ENCODE measurements around the gene JTB.
A peak's percentile ranks its signal among the peaks of the same experiment; 100 is the strongest.

The JTB gene

DNA sequence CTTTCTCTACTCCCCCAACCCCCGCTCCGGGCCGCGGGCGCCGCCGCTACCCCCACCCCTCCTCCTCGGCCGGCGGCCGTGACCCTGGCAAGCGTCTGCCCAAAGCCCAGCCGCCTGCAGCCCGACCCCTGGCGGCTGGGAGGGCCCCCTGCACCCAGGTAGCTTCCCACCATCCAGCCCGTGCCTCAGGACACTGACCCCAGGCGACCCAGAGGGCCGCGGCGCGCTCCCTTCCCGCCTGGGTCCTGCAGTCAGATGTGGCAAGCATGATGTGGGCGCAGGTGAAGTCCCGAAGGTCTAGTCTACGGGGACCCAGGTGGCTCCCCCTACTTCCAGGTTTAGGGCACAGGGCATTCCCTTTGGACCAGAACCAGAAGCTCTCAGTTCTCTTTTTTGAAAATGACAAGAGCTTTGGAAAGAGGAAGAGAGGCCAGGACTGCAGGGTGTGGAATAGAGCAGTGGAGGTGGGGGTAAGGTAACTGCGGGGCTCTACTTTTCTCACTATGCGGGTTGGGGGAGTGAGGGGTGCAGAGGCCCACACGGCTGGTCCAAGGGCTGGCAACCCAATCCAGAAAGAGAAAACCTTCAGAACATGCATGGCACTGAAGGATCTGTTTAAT, 30.7 kb downstream of the JTB start, which contains the start of gene DENND4B:
Gene DENND4B (minus strand): TSS at position 97 of the 620 bp plus-strand sequence. CDS start 2,344 bp downstream, outside the sequence.
- TF ChIP-seq RAD21 (IDR thresholded peaks at IDR 0.05; ENCODE audit: low read depth) (peak; percentile 51), TCF12 (IDR thresholded peaks at IDR 0.05; ENCODE audit: low read depth) (0 out of 2 replicates have a peak, but pooled peaks have one; percentile 9), YY1 (IDR thresholded peaks at IDR 0.05; ENCODE audit: low read depth) (0 out of 2 replicates have a peak, but pooled peaks have one; percentile 25), MAX (IDR thresholded peaks at IDR 0.05) (peak; percentile 30; the same call in 1 of the 2 replicates), TAF1 (IDR thresholded peaks at IDR 0.05; ENCODE audit: low read depth) (peak; percentile 66; the same call in 1 of the 2 replicates), EP300 (IDR thresholded peaks at IDR 0.05; ENCODE audit: borderline replicate concordance) (no peak)

- TF ChIP-seq TAF1 (IDR thresholded peaks at IDR 0.05; ENCODE audit: low read depth) (peak; percentile 55), MAX (IDR thresholded peaks at IDR 0.05) (peak; percentile 78), FOXM1 (IDR thresholded peaks at IDR 0.05; ENCODE audit: borderline replicate concordance, low read depth) (no peak), CEBPB (IDR thresholded peaks at IDR 0.05) (no peak), NFIC (IDR thresholded peaks at IDR 0.05) (0 out of 2 replicates have a peak, but pooled peaks have one; percentile 6), CREB1 (IDR thresholded peaks at IDR 0.05; ENCODE audit: low read depth) (no peak), EGR1 (IDR thresholded peaks at IDR 0.05) (no peak), YY1 (IDR thresholded peaks at IDR 0.05; ENCODE audit: low read depth) (peak; percentile 16), EP300 (IDR thresholded peaks at IDR 0.05; ENCODE audit: borderline replicate concordance) (no peak), RAD21 (IDR thresholded peaks at IDR 0.05; ENCODE audit: low read depth) (no peak), TCF12 (IDR thresholded peaks at IDR 0.05; ENCODE audit: low read depth) (no peak; the same call in 1 of the 2 replicates), ZBTB7A (IDR thresholded peaks at IDR 0.05; ENCODE audit: low read depth) (peak; percentile 48; the same call in 1 of the 2 replicates), TEAD4 (IDR thresholded peaks at IDR 0.05) (no peak)
- TF ChIP-seq, protein P1, sequence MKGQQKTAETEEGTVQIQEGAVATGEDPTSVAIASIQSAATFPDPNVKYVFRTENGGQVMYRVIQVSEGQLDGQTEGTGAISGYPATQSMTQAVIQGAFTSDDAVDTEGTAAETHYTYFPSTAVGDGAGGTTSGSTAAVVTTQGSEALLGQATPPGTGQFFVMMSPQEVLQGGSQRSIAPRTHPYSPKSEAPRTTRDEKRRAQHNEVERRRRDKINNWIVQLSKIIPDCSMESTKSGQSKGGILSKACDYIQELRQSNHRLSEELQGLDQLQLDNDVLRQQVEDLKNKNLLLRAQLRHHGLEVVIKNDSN (IDR thresholded peaks at IDR 0.05), result peak; percentile 87
Measured at GRCh38 chr1:153945795-153946621, 31.5 kb downstream of the JTB start.

DNA sequence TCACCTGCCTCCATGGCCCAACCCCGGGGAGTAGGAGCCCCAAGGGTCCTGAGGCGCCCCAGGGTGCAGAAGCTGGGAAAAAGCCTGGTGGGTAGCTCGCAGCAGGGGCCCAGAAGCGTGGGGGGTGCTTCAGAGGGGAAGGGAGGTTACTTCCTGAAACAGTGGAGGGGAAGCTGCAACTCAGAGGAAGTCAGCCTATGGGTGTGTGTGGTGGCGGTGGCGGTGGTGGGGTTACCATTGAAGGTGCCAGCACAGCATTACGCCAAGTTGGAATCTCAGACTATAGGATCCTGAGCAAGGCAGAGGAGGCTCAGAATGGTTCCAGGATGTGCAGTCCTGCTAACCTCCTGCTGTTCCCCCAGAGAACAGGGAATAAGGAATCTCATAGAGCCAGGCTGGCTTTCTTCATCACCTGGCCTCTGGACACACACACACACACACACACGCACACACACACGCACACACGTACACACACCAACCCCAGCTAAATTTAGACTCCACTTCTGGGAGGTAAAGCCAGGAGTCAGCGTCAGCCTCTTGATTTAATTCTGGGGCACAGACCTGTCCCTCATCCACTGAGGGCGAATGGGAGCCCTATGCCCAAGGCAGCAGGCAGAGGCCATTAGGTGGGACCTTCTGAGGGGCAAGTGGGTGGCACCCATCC, 32.2 kb downstream of the JTB start:
- TF ChIP-seq MAX (IDR thresholded peaks at IDR 0.05), result no peak
- no peak for TF ChIP-seq TAF1 (IDR thresholded peaks at IDR 0.05; ENCODE audit: low read depth)
- no peak for TF ChIP-seq TCF12 (IDR thresholded peaks at IDR 0.05; ENCODE audit: low read depth)
- TF ChIP-seq, protein P1 (IDR thresholded peaks at IDR 0.05), result no peak
- TF ChIP-seq ZBTB7A (IDR thresholded peaks at IDR 0.05; ENCODE audit: low read depth), result no peak
- TF ChIP-seq RAD21 (IDR thresholded peaks at IDR 0.05; ENCODE audit: low read depth), result no peak
- TF ChIP-seq EP300 (IDR thresholded peaks at IDR 0.05; ENCODE audit: borderline replicate concordance), result no peak
- TF ChIP-seq YY1 (IDR thresholded peaks at IDR 0.05; ENCODE audit: low read depth), result no peak; the same call in 1 of the 2 replicates
- TF ChIP-seq EGR1 (IDR thresholded peaks at IDR 0.05), result no peak
- no peak for TF ChIP-seq FOXM1 (IDR thresholded peaks at IDR 0.05; ENCODE audit: borderline replicate concordance, low read depth)
- no peak for TF ChIP-seq CEBPB (IDR thresholded peaks at IDR 0.05)
- TF ChIP-seq REST (IDR thresholded peaks at IDR 0.05; ENCODE audit: low read depth), result no peak
- TF ChIP-seq CREB1 (IDR thresholded peaks at IDR 0.05; ENCODE audit: low read depth), result no peak
- TF ChIP-seq TEAD4 (IDR thresholded peaks at IDR 0.05), result no peak

DNA sequence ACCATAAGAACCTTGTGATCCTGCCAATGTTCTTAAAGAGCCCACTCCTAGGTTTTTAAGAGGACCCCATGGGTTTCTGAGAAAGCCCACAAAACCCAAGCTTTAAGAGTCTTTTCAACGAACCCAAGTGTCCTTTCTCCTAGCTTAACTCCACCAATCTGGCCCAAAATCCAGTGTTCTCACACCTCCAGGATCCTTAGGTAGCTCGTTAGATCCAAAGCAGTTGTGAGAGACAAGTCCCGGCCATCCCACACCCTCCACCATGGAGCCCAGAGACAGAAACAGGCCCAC, 32.7 kb downstream of the JTB start:
- TF ChIP-seq TAF1 (IDR thresholded peaks at IDR 0.05; ENCODE audit: low read depth) (no peak), RAD21 (IDR thresholded peaks at IDR 0.05; ENCODE audit: low read depth) (no peak), CEBPB (IDR thresholded peaks at IDR 0.05) (no peak), EP300 (IDR thresholded peaks at IDR 0.05; ENCODE audit: borderline replicate concordance) (no peak), NFIC (IDR thresholded peaks at IDR 0.05) (no peak), REST (IDR thresholded peaks at IDR 0.05; ENCODE audit: low read depth) (no peak)
